ENCODE data around the gene SMOC1.

Gene SMOC1

GRCh38 chr14:70077720-70078119, 198.5 kb downstream of the SMOC1 start:
- no peak overlapping the region for H3K4me3 ChIP-seq (ENCODE audit: low read depth, low read length)
- DNase-seq (ENCODE audit: low read depth) = no peak
- no peak for TF ChIP-seq CTCF (IDR thresholded peaks at IDR 0.05; ENCODE audit: insufficient read depth, low read depth, low read length, missing control alignments)

DNA sequence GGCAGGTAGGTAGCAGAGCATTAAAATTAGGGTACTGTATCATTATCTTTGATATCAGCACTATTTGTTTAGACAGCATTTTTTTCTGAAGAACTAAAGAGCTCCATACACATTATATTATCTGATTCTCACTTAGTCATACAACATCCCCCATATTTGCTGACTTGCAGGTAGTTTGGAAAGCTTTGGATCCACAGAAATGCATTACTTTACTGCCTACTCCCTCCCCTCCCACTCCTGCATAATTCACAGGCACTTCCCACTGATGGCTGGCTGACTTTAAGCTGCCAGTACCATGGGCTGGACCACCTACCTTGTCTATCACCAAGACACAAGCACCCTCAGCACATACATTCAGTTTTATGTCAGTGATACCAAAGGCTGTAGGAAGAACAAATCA, 199.1 kb downstream of the SMOC1 start:
- DNase-seq (ENCODE audit: low read depth) = no peak
- TF ChIP-seq CTCF (IDR thresholded peaks at IDR 0.05; ENCODE audit: insufficient read depth, low read depth, low read length, missing control alignments) = no peak
- H3K4me3 ChIP-seq (ENCODE audit: low read depth, low read length) = no peak overlapping the region

- no peak overlapping the region for H3K4me3 ChIP-seq (ENCODE audit: low read depth, low read length)
- DNase-seq (ENCODE audit: low read depth) = no peak
- TF ChIP-seq CTCF (IDR thresholded peaks at IDR 0.05; ENCODE audit: insufficient read depth, low read depth, low read length, missing control alignments) = no peak
Observed at GRCh38 chr14:70080076-70080475, 200.9 kb downstream of the SMOC1 start.

All from GM12865 (cell line).